Measurements from ENCODE around the gene RNASE8. TPM values are rescaled to one million over a fixed set of nuclear protein-coding genes. Genes with fewer than 3 reads are reported as not detected.

The RNASE8 gene
- total and polyA plus RNA-seq, 12 donors = not detected

DNA sequence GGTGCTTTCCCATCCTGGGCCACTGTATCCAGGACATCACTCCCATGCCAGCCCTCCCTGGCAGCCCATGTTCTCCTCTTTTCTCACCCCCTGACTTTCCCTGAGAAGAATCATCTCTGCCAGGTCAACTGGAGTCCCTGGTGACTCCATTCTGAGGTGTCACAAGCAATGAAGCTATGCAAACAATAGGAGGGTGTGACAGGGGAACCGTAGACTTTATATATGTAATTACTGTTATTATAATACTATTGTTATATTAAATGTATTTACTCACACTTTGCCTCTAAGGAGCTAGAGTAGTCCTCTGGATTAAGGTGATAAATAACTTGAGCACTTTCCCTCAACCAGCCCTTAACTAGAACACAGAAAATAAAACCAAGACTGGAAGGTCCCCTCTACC lies 31.6 kb downstream of the RNASE8 start:
- Histone ChIP-seq H3K27ac (peak overlapping the region in 1 of 10 donors; percentile 21), H3K9me3 (no peaks in the 10 kb centered on the region), H3K36me3 (peaks cover 0 to 88% (median 51%) of the 10 kb centered on the region in 9 donors), H3K27me3 (no peaks in the 10 kb centered on the region), H3K4me3 (no peak overlapping the region), H3K4me1 (peaks cover 0 to 49% (median 9%) of the 10 kb centered on the region in 9 donors)
- TF ChIP-seq, protein P1, sequence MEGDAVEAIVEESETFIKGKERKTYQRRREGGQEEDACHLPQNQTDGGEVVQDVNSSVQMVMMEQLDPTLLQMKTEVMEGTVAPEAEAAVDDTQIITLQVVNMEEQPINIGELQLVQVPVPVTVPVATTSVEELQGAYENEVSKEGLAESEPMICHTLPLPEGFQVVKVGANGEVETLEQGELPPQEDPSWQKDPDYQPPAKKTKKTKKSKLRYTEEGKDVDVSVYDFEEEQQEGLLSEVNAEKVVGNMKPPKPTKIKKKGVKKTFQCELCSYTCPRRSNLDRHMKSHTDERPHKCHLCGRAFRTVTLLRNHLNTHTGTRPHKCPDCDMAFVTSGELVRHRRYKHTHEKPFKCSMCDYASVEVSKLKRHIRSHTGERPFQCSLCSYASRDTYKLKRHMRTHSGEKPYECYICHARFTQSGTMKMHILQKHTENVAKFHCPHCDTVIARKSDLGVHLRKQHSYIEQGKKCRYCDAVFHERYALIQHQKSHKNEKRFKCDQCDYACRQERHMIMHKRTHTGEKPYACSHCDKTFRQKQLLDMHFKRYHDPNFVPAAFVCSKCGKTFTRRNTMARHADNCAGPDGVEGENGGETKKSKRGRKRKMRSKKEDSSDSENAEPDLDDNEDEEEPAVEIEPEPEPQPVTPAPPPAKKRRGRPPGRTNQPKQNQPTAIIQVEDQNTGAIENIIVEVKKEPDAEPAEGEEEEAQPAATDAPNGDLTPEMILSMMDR (IDR thresholded peaks at IDR 0.05) = no peak
- DNase-seq (no peak), ATAC-seq (no peak)
- 45 to 69% methylated on average over 1 of the region's 1 CpG for WGBS, 2 donors
- intact Hi-C loops (cut with DNase I) = loop anchor here in 1 of 10 donors (5.0 kb wide), 1 partner anchor 67 kb away; no protein-coding TSS in a partner anchor

DNA sequence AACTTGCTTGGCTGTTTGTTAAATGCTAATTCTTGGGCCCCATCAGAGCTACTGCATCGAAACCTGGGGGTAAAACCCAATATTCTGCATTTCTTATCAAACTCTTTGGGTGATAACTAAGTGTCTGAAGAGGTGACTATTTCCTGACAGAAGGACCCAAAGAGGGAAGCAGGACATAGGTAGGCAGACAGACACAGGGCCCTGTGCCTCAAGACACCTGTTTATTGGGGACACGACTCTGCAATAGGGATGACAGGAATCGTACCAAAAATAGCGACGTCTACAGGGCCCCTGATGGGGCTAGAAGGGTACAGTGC lies 32.2 kb downstream of the RNASE8 start:
- H3K4me1 ChIP-seq = peaks cover 0 to 43% (median 9%) of the 10 kb centered on the region in 9 donors
- H3K27me3 ChIP-seq = no peaks in the 10 kb centered on the region
- H3K4me3 ChIP-seq = no peak overlapping the region
- intact Hi-C loops (cut with DNase I) = loop anchor here in 7 of 10 donors (5.0 kb wide), 3 partner anchors 68 to 78 kb away; no protein-coding TSS in a partner anchor
- peak overlapping the region in 1 of 10 donors; percentile 21 for H3K27ac ChIP-seq
- WGBS, 2 donors = 68 to 82% methylated on average over 5 of the region's 5 CpGs
- no peak for DNase-seq
- no peaks in the 10 kb centered on the region for H3K9me3 ChIP-seq
- TF ChIP-seq, protein P1 (IDR thresholded peaks at IDR 0.05) = no peak
- ATAC-seq = no peak
- peaks cover 0 to 83% (median 46%) of the 10 kb centered on the region in 9 donors for H3K36me3 ChIP-seq

DNA sequence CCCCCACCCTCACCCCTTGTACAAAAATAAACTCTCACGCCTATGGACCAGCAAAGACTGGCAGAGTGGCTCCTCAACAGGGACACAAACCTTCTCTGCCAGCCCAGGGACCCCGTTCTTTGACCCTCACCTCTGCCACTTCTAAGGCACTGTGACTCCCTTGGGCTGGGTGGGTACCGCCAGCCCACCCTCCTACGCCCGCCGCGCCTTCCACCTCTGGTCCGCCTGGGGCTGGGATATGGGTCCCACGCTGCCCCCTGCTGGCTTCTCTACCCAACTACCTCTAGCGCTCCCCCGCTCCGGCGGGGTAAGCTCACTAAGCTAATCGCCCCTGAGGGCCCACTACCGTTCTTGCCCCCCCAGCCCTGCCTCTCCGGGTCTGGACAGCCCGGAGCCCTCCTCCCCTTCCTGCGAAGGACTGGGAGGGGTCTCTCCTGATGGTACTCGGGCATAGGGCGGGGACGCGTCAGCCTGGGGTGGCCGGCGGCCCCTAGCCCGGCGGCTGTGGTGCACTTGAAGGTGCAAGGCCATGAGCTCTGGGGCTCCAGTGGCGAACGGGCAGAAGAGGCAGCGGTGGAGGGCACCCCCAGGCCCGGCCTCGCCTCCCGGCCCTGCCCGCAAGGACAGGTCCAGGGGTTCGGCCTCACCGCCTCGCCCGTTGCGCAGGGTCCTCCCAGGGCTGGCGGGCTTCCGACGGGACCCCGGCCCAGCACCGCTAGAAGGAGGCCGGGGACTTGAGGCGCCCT lies 32.7 kb downstream of the RNASE8 start:
- Histone ChIP-seq H3K4me1 (peaks cover 0 to 38% (median 8%) of the 10 kb centered on the region in 9 donors), H3K4me3 (no peak overlapping the region), H3K27ac (peak overlapping the region in 1 of 10 donors; percentile 21), H3K9me3 (no peaks in the 10 kb centered on the region), H3K27me3 (no peaks in the 10 kb centered on the region), H3K36me3 (peaks cover 0 to 77% (median 41%) of the 10 kb centered on the region in 9 donors)
- 90 to 91% methylated on average over 34 to 45 of the region's 45 CpGs for WGBS, 2 donors
- DNase-seq (peak; percentile 14 to 57), ATAC-seq (peak in 2 of 8 donors; percentile 1 to 4)
- intact Hi-C loops (cut with DNase I) = loop anchor here in 7 of 10 donors (5.0 kb wide), 2 partner anchors 73 to 78 kb away; no protein-coding TSS in a partner anchor
- TF ChIP-seq, protein P1 (IDR thresholded peaks at IDR 0.05) = peak; percentile 30 to 55 (median 44)

DNA sequence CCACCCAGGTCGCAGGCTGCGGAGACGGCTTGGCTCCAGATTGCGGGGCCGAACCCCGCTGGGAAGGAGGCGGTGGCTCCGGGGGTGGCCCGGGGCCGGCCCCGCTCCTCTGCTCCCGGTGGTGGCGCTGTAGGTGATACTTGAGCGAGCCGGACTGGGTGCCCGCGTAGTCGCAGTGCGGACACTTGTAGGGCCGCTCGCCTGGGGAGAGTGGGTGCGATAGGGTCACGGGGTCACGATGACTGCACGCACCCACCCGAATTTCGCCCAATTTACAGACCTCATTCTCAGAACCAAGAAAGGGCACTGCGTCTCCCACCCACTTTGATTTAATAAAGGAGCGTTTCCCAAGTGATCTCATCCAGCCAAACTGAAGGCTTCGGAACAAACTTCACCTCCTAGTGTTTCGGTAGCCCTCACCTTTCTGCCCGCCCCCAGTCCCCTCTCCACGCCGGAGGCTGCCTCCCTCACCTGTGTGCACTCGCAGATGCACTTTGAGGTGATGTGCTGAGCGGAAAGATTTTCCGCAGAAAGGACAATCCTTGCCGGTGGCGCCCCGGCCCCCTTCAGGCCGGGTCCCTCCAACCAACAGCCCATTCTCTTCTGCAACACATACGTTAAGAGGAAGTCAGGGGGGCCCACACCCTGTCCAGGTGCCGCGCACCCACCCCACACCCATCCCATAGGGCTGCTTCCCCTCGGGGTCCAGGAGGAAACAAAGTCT lies 33.5 kb downstream of the RNASE8 start:
- peak in 1 of 8 donors; percentile 5 for ATAC-seq
- Histone ChIP-seq H3K4me1 (peaks cover 0 to 33% (median 11%) of the 10 kb centered on the region in 9 donors), H3K9me3 (no peaks in the 10 kb centered on the region), H3K36me3 (peaks cover 0 to 70% (median 36%) of the 10 kb centered on the region in 9 donors), H3K4me3 (no peak overlapping the region), H3K27ac (peak overlapping the region in 1 of 10 donors; percentile 21), H3K27me3 (no peaks in the 10 kb centered on the region)
- DNase-seq = peak in 1 of 2 donors; percentile 5
- TF ChIP-seq, protein P1 (IDR thresholded peaks at IDR 0.05) = no peak
- WGBS, 2 donors = 91 to 94% methylated on average over 39 to 45 of the region's 45 CpGs
- intact Hi-C loops (cut with DNase I) = loop anchor here in 7 of 10 donors (5.0 kb wide), 2 partner anchors 74 to 79 kb away; no protein-coding TSS in a partner anchor
